A673 (cell line): Measurements from ENCODE around the gene GRAMD1B.
A peak's percentile ranks its signal among the peaks of the same experiment; 100 is the strongest.

Experiments used
- EZH2 ChIP-seq: fragments of 200-600 bp; sonication (generic); IDR thresholded peaks from 2 replicates; pipeline ENCODE4 v1.6.1; 2017; ENCODE audit warnings: borderline replicate concordance, low read depth, mild to moderate bottlenecking, mixed read lengths, antibody characterized with exemption, low read length; ENCODE audit not compliant: poor library complexity, severe bottlenecking
- TF ChIP-seq, protein P1 (sequence below): fragments of 300-800, 200-600 bp; sonication (generic); conservative IDR thresholded peaks from 2 replicates; pipeline ENCODE4 v1.5.1; 2017; ENCODE audit warnings: low read depth, mild to moderate bottlenecking, antibody characterized with exemption, low read length, moderate library complexity, mixed read lengths

DNA sequence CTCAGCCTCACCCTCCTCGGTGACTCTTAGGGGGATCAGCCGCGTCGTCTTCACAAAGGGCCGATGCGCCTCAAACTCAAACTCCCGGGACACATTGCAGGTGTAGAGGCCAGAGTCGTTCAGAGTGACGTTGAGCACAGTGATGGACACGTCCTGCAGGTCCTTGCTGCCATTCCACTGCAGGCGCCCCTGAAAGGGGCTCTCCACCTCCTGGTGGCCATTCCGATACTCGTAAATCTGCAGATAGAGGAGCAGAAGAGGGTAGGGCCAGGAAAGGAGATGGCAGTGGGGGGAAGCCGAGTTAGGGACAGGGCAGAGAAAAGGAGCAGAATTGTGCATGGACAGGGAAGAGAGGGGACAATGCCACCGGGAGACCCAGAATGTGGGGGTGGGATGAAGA lies 212.4 kb downstream of the GRAMD1B start:
- TF ChIP-seq, protein P1, sequence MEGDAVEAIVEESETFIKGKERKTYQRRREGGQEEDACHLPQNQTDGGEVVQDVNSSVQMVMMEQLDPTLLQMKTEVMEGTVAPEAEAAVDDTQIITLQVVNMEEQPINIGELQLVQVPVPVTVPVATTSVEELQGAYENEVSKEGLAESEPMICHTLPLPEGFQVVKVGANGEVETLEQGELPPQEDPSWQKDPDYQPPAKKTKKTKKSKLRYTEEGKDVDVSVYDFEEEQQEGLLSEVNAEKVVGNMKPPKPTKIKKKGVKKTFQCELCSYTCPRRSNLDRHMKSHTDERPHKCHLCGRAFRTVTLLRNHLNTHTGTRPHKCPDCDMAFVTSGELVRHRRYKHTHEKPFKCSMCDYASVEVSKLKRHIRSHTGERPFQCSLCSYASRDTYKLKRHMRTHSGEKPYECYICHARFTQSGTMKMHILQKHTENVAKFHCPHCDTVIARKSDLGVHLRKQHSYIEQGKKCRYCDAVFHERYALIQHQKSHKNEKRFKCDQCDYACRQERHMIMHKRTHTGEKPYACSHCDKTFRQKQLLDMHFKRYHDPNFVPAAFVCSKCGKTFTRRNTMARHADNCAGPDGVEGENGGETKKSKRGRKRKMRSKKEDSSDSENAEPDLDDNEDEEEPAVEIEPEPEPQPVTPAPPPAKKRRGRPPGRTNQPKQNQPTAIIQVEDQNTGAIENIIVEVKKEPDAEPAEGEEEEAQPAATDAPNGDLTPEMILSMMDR, result peak; percentile 11; the same call in 1 of the 2 replicates
- no peak for TF ChIP-seq EZH2
